ENCODE results near the gene RFX4. TPM values are rescaled to one million over a fixed set of nuclear protein-coding genes. Genes with fewer than 3 reads are reported as not detected.

RFX4 gene
- not detected for polyA plus RNA-seq (2013, experiment 1 of 2; ENCODE audit: insufficient read length)
- polyA plus RNA-seq (2013, experiment 2 of 2; ENCODE audit: insufficient read length): not detected

DNA sequence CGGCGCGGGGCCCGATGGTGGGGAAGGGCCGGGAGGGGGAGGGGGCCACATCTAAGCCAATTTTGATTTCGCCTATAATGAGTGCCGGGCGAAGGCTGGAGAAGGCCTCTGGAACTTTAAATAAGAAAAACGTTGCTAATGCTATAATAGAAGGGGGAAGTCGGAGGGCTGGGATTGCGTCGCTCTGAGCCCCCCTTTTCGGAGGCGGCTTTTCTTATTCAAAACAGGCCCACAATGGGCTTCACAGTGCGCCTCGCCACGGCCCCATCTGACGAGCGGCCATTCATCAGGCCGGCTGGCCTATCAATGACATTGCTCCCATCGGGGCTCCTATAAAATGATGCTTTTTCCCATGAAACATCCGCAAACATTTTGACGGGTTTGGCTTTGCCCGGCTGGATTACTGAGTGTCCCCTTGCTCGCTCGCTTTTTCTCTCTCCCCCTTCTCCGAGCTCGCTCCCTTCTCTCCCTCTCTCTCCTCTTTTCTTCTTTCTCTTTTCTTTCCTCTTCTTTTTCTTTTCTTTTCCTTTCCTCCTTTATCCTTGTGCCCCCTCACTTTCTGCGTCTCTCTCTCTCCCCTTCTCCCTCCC is at the start of gene RFX4:
TSS of gene RFX4 (plus strand) at position 364 of the 590 bp plus-strand sequence. CDS start 317 bp downstream, outside the sequence.
- no peak for DNase-seq

DNA sequence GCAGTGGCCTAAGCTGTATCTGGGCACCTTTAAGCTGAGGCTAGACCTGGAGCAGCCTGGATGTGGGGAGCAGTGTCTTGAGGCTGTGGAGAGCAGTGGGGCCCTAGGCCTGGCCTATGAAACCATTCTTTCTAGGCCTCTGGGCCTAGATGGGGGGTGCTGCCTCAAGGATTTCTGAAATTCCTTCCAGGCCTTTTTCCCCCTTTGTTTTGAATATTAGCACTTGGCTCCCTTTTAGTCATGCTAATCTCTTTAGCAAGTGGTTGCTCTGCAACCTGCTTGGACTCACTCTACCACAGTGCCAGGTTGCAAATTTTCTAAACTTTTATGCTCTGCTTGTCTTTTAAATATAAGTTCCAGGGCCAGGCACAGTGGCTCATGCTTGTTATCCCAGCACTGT is 41.6 kb upstream of the RFX4 start:
- no peak for DNase-seq

DNA sequence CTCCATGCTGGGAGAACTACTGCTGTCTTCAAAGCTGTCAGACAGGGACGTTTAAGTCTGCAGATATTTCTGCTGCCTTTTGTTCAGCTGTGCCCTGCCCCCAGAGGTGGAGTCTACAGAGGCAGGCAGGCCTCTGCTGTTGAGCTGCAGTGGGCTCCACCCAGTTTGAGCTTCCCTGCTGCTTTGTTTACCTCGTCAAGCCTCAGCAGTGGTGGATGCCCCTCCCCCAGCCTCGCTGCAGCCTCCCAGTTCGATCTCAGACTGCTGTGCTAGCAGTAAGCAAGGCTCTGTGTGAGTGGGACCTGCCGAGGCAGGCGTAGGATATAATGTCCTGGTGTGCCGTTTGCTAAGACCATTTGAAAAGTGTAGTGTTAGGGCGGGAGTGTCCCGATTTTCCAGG is 31.4 kb upstream of the RFX4 start:
- no peak for DNase-seq

DNA sequence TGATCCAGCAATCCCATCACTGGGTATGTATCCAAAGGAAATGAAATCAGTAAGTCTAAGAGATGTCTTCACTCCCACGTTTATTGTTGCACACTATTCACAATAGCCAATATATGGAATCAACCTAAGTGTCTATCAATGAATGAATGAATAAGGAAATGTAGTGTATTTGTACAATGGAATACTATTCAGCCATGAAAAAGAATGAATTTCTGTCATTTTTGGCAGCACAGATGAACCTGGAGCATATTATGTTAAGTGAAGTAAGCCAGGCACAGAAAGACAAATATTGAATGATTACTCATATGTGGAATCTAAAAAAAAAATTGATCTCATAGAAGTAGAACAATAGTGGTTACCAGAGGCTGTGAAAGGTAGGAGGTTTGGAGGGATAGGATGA is 30.6 kb upstream of the RFX4 start:
- no peak for DNase-seq

DNA sequence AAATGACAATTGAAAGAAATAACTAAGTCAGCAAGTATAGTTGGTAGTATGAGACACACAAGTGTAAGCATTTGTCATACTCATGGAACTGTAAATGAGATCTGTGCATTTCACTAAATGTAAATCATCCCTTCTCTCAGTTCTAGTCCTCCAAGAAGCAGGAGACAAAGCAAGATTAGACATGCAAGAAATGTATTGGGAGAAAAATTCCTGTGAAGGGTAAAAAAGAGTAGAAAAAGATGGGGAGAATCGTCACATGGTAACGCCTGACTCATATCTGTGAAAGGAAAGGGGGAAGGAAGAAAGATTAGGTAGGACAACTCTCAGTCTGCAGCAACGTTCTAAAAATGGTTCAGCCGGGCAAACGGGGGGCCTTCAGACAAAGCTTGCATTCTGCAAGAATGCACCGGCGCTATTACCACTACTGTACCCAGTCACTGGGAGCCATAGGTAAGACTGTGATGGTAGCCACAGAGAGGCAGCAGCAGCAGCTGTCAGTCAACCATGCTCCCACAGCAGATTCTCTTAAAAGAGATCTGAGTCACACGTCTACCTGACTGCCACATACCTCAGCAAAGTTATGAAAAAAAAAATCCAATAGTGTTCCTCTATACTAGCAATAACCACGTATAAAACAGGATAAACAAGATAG is 18.0 kb upstream of the RFX4 start:
- DNase-seq: no peak

DNA sequence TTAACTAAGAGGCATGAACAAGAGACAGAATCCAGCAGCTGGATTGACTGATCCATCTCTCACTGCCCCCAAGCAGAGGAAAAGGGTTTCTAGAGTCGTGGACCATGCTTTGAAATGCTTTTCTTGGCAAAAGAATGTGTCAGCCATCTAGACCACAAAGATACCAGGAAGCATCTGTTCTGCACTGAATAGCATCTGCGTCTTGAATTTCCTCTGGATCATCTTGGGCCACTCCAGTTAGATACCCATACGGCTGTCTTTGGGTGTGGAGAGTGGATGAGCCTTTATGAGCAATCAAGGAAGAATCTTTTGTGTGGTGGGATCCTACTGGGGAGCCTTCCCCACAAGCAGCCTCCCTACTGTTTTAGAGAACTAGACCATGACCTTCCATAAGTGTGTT is 16.0 kb upstream of the RFX4 start:
- DNase-seq: peak; percentile 13

DNA sequence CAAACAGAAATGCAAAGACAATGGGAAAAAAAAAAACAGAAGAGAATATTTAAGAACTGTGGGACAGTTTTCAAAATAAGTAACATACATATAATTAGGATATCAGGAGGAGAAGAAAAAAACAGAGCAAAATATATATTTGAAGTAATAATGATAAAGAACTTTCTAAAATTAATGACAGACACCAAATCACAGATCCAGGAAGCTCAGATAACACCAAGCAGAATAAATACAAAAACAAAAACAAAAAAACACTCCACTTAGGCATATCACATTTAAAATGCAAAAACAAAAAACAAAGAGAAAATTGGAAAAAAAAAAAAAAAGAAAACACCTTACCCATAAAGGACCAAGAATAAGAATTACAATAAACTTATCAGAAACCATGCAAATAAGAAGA is 9.6 kb upstream of the RFX4 start:
- no peak for DNase-seq

DNA sequence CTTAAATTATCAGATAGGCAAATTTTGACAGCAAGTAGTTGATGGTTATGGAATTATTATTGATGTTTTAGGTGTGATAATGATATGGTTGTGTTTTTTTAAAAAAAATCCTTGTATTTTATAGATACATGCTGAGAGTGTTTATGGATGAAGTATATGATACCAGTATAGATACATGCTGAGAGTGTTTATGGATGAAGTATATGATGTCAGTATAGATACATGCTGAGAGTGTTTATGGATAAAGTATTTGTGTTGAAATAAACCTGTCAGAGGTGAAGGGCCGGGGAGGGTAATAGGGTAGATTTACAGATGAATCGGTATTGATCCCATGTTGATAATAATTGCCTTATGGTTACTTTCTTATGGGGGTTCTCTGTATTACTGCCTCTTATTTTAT is 6.0 kb upstream of the RFX4 start:
- no peak for DNase-seq

DNA sequence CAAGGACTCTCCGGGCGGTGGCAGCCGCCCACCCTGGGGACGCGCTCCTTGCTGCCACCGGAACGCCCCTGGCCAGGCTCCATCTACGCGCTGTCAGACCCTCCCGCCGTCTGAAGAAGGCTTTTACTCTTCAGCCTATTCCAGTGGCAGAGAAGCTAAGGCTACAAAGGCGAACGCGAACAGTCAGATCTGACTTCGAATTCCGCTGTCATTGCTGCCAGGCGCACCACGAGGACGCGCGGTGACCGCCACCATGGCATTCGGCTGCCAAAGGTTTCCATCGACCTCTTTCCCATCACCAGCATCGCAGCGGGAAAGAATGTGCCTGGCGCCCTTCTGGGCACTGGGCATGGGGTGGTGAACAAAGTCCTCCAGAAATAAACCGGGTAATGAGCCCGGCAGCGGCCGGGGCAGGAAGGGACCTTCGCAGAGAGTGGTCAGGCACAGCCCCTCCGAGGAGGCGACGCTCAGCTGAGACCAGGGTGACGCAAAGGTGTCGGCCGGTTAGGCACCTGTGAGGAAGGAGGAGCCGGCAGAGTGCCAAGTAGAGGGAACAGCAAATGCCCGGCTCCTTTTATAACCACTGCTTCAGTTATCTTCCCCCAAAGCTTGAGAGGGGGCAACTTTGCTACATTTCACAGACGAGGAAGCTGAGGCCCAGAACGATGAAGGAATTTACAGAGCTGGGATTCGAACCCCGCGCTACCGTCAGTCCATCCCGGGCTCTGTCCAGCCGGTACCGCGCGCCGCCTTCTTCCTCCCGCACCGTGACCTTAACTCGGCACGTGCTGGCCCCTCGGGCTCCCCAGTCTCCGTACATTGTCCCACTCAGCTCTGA is 1.9 kb upstream of the RFX4 start:
- no peak for DNase-seq

DNA sequence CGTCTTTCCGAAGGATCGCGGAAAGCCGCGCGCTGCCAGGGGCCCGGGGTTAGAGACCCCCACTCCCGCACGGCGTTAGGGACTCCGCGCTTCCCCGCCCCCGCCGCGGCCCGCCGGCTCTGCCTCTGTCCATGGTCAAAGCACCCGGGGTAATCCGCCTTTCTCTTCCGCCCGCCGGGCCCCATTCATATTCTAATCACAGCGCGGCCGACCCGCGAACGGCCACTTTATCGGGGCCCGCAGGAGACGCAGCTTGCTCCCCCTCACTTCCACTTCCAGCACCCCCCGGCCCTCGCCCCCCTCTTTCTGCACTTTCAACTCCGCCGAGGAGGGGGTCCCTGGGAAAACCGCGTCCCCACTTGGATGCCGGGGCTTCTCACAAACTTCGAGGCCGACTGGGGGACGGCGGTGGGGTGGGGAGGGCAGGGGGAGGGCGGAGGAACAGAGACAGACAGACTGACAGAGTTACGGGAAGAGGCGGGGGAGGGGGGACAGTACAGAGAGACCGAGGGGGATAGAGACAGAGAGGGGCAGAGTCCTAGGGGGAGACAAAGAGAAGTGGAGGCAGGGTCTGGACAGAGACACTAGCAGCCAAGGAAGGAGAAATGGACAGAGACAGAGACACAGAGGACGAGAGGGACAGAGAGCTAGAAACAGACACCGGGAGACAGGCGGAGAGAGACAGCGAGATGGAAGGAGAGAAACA is 1.1 kb upstream of the RFX4 start:
- peak; percentile 26 for DNase-seq

DNA sequence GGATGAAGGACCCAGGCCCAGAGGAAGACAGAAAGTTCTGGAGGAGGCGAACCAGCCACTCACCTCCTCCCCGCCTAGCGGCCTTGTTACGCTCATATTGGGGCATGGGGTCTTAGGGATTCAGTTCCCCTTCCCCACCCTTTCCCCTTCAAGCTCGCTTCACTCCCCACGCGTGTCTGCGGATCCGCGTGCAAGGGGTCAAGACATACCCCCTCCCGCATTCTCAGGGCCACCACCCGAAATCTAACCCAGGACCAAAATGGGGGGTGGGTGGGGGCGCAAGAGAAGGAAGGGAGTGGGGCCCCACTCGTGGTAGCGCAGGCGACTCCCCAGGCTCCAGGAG is 584 bp upstream of the RFX4 start:
- no peak for DNase-seq

DNA sequence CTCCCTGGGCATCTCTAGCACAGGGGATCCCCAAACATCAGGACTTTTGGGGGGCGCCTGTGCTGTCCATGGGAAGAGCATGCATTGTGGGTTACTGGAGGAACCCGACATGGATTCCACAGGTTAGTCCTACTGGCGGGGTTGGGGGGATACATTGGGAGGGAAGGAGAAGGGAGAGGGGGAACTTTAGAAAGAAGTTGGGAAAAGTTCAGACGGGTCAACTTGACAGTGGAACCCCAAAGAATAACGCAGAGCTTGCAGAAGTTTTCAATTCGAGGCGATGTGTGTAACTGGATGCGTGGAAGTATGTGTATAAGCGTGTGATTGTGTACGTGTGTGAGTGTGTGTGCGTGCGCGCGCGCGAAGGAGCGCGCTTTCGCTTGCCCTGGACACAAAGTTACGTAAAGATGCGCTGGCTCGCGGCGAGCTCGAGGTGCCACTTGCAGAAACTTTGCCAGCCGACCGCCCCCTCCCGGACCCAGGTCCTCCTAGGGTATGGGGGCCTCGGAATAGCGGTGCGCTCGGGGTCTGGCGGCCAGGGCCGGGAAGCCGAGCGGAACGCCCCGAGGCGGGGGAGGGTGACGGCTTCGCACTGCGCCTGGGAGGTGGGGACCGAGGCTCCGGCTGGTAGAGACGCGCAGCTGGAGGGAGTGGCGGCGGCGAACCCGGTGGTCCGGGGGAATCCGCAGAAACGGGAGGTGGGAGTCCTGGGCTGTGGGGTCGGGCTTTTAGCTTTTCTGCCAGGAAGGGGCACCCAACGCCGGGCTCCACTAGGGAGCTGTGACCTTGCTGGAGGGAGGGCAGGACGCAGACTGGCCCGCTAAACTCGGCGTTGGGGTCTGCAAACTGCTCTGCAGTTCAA is 669 bp downstream of the RFX4 start:
- DNase-seq: peak; percentile 11

DNA sequence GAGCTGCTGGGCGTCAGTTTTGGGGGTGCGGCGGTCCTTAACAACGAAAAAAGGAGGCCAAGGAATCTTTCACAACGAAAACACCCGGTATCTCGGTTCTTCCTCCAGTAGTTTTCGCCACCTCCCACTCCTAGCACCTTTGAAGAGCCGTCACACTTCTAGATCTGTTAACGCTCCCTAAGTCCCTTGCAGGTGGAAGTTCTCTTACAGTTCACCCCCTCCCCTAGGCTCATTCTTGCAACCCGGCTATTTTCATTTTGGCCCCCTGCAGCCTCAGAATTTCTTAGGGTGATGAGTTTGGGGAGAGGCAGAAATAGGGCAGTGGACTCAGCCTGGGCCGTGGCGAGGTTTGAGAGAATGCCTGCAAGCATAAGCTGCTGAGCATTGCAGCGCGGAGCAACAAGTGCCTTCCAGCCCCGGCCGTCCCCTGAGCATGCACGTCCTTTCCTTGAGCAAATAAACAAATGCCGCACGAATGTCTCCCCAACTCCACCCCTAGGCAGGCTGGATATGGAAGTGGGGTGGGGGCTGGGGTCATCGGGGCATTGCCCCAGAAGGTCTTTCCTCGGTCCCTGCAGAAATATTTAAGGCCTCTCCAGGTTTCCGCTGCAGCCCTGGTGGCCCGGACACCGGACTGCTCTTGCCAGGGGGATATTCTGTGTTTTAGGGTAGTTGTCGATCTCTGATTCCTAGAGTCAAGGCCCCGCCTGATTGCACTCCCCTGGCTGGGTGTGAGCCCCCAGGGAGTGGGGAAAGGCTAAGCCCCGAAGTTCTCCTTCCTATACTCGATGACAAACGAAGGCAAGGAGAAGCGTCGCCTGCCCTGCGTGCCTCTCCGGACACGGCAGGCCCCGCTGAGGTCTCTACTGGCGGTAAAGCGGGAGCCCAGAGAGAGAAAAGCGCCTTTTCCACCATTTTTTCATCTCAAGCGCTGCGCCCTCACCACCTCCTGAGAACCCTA is 1.6 kb downstream of the RFX4 start:
- DNase-seq: no peak

DNA sequence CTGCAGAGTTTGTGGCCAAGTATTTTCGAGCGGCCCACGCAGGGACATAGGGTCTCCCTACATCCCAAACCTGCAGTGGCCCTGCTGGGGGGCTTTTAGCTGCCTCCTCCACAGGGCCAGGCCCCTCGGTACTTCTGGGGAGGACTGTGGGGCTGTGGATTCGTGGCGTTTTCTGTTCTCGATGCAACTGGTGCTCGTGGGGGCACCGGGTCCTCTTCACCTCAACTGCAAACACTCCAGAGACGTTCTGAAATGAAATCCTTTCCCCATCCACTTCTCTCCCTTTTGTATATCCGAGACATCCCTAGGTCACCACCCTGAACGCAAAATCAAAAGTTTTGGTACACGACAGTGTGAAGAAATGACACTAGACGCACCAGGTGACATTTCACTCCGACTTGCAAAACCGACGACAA is 2.3 kb downstream of the RFX4 start:
- DNase-seq: no peak

DNA sequence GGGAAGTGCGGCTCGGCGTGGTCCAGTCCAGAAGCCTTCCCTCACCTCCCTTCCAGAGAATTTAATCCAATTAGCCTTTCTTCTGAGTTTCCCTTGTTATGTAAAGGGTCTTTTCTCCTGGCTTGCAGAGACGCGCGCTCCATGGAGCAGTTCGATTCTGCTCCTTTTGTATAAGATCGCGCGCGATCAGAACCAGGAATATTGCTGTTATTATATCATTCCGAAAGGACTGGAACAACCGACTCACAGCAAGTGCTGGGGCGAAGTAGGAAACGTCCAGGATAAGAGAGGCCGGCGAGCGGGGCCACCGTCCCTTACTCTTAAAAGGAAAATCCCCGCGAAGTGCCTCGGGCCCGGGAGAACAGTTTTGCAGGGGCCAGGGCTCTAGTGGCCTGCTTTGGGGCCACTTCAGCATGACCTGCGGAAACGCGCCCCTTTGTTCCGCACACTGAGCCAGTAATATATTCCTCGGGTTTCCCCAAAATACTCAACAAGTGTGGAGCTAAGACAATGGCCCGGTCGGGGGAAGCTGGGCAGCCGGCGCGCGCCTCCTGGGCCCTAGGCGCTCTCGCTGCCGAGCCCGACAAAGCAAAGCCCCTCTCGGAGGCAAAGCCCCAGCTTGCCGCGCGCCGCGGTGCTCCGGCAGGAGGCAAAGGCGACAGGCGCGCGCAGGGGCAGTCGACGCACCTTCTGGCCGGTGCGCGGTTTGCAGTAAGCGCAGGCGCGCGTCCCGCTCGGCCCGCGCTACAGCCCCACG is 2.9 kb downstream of the RFX4 start:
- DNase-seq: no peak

DNA sequence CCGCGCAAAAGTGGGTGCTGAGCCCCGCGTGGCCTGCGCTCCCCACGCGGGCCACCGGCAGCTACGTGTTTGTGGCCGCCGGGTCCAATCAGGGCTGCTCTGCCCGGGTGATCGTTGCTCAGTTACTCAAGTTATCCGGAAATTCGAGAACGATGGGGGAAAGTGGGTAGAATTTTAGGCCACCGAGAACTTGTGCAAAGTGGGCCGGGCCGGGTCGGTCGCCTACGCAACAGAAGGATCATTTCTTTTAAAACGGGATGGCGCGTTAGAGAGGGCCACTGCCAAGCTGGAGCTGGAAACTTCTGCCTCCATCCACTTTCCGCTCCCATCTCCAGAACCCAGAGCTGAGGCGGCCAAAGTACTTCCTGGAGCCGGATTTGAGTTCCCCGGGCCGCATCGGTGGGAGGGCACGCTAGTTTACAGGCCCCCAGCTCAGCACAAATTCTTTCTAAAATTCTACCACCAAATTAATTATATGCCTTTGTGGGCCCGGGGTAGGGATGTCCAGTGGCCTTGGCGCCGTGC is 3.5 kb downstream of the RFX4 start:
- DNase-seq: no peak

DNA sequence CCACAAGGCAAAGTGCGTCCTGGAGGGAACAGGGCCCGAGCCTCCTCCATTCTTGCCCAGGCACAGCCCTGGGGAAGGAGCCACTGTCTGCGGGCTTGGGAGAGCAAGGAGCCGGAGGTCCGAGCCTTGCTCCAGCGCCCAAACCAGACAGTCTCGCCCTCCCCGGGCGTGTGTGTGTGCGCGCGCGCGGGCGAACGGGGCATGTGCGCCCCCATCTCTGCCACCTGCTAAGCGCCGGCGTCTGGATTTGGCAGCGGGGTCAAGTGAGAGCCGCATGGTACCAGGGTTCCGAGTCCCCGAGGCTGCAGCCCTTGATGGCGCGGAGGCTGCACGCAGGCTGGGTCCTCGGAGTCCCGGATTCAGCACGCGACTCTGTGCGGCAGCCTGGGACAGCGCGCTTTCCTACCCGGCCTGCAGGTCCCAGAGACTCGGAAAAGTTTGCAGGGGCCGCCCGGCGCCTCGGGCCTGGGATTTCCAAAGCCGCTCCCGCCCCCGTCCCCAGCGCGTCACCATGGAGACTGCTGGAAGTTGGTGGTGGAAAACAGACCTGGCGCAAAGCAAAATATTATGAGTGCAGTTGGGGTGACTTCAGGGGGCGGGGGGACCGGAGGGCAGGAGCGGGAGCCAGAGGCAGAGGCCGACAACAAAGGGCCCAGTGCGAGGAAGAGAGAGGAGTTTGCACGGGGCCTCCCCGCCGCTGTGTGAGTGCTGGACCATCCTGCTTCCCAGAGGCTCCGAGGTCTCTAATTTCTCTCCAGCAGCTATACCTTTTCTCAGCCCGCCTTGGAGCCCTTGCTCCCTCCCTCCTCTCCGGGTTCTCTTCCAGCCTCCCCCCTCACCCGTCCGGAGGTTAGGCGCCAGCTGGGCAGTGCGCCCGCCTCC is 4.2 kb downstream of the RFX4 start:
- DNase-seq: no peak

DNA sequence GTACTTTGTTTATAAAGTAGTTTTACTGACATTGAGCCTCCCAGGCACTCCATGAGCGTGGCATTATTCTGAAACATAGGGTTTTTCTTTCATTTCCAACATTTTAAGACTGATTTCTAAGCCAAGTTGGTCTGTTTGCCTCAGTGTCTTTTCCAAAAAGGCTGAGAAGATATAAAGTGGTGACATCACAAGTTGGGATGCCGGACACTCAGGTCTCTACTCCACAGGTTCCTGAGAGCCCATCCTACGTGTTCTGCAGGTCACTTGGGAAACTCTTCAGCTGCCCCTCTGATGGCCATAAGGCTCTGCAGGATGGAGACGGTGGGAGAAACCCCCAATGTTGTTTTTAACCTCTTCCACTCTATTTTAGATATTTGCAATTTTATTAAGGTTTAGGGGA is 6.0 kb downstream of the RFX4 start:
- no peak for DNase-seq

DNA sequence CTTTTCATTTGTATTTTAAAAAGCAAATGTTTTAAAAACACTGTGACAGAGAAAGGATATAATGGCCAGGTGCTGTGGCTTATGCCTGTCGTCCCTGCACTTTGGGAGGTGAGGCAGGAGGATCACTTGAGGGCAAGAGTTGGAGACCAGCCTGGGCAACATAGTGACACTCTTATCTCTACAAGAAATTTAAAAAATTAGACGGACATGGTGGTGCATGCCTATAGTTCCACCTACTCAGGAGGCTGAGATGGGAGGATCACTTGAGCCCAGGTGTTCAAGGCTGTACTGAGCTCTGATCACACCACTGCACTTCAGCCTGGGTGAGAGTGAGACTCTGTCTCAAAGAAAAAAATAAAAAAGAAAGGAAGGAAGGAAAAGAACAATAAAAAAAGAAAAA is 7.8 kb downstream of the RFX4 start:
- DNase-seq: no peak

Measured in fibroblast of skin of back (primary cell).